Measurements from ENCODE around the gene WNT16.

GRCh38 chr7:121372376-121373010 is 43.7 kb downstream of the WNT16 start:
- TF ChIP-seq CTCF (IDR thresholded peaks at IDR 0.05), result no peak
- TF ChIP-seq POLR2A (IDR thresholded peaks at IDR 0.05), result no peak
